Hepatocyte (in vitro differentiated cells): ENCODE data around the gene TAP1. TPM values are rescaled to one million over a fixed set of nuclear protein-coding genes. Genes with fewer than 3 reads are reported as not detected.

Source experiments
- DNase-seq: peaks from one replicate; pipeline ENCODE4 v3.0.0-alpha.2; 2016; ENCODE audit warnings: low spot score
- H2AFZ ChIP-seq: fragments of 200-600 bp; sonication (generic); 2 replicates; pipeline ENCODE4 v1.6.0; 2016; ENCODE audit warnings: antibody characterized with exemption, mild to moderate bottlenecking
- H3K27ac ChIP-seq: fragments of 200-600 bp; sonication (generic); 2 replicates; pipeline ENCODE4 v1.5.1; 2016; ENCODE audit warnings: mild to moderate bottlenecking
- H3K27me3 ChIP-seq: fragments of 200-600 bp; sonication (generic); 2 replicates; pipeline ENCODE4 v1.6.1; 2016
- H3K36me3 ChIP-seq: fragments of 200-600 bp; sonication (generic); replicated peaks from 2 replicates; pipeline ENCODE4 v1.5.1; 2016; ENCODE audit warnings: low read depth; ENCODE audit not compliant: insufficient read depth
- H3K4me1 ChIP-seq: fragments of 200-600 bp; sonication (generic); 2 replicates; pipeline ENCODE4 v1.5.1; 2016; ENCODE audit warnings: mild to moderate bottlenecking, moderate library complexity; ENCODE audit not compliant: insufficient read depth
- H3K4me2 ChIP-seq: fragments of 200-600 bp; sonication (generic); 2 replicates; pipeline ENCODE4 v1.6.0; 2016
- H3K4me3 ChIP-seq: fragments of 200-600 bp; sonication (generic); 2 replicates; pipeline ENCODE4 v1.5.1; 2016; ENCODE audit warnings: mild to moderate bottlenecking
- H3K79me2 ChIP-seq: fragments of 200-600 bp; sonication (generic); 2 replicates; pipeline ENCODE4 v1.6.0; 2017; ENCODE audit warnings: mild to moderate bottlenecking
- H3K9me2 ChIP-seq: fragments of 200-600 bp; sonication (generic); replicated peaks from 2 replicates; pipeline ENCODE4 v1.6.0; 2017; ENCODE audit warnings: mild to moderate bottlenecking; ENCODE audit not compliant: insufficient read depth
- H3K9me3 ChIP-seq: fragments of 200-600 bp; sonication (generic); 2 replicates; pipeline ENCODE4 v1.5.1; 2016; ENCODE audit warnings: low read depth, mild to moderate bottlenecking
- H4K20me1 ChIP-seq: fragments of 200-600 bp; sonication (generic); 2 replicates; pipeline ENCODE4 v1.6.0; 2016; ENCODE audit warnings: mild to moderate bottlenecking; ENCODE audit not compliant: insufficient read depth, poor library complexity, severe bottlenecking
- EZH2 ChIP-seq: fragments of 200-600 bp; sonication (generic); IDR thresholded peaks from 2 replicates; pipeline ENCODE4 v1.6.1; 2016; ENCODE audit warnings: antibody characterized with exemption, mild to moderate bottlenecking, borderline replicate concordance
- EZH2phosphoT487 ChIP-seq: fragments of 200-600 bp; sonication (generic); IDR thresholded peaks from one replicate; pipeline ENCODE4 v1.6.1; 2018; ENCODE audit warnings: antibody characterized with exemption, mild to moderate bottlenecking, low read depth, moderate library complexity; ENCODE audit not compliant: unreplicated experiment, severe bottlenecking
- WGBS: methylation state at CpG from one replicate; pipeline ENCODE4 v1.1.6; 2016; ENCODE audit warnings: low lambda C conversion rate; ENCODE audit errors: missing lambda C conversion rate; 5-methylcytosine and 5-hydroxymethylcytosine counted together
- polyA plus RNA-seq: library from polyadenylated mRNA; unstranded; fragments of >200 nt; fragmentation: Nextera tagmentation; extraction: Ambion mirVana; gene quantifications from 2 replicates; pipeline ENCODE4 v1.2.1, GENCODE V29; 2016
- total RNA-seq: library from RNA; depleted of rRNA; stranded (reverse); fragments of >200 nt; gene quantifications from 2 replicates; pipeline ENCODE4 v1.2.3, GENCODE V29; 2014
- TF ChIP-seq, protein P1 (sequence below): fragments of 200-600 bp; sonication (generic); IDR thresholded peaks from 2 replicates; pipeline ENCODE4 v1.5.1; 2016; ENCODE audit warnings: antibody characterized with exemption, mild to moderate bottlenecking; ENCODE audit not compliant: poor library complexity

TAP1 gene
- total and polyA plus RNA-seq, 2 experiments from 2014 or later = 14.1 to 15.2 TPM

DNA sequence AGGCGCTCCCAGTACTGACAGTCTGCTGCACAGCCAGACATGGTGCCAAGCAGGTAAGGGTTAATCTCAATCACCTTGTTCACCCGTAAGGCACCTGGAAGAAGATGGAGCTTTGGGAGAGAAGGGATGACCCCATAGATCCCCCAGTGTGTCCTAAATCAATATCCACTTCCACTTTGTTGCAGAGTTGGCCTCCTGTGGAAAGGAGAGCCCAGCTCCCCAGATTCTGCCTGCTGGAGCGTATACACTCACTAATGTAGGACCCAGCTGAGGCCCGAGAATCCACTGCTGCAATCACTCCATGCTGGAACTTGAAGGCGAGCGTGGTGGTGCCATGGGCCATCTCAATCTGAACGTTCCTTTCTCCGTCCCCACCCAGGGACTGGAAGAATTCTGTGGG is 10.8 kb downstream of the TAP1 start:
- Histone ChIP-seq H3K4me1 (peaks cover 3% of the 10 kb centered on the region), H3K36me3 (no peaks in the 10 kb centered on the region), H3K4me3 (no peak overlapping the region), H3K9me2 (no peaks in the 10 kb centered on the region), H3K79me2 (no peaks in the 10 kb centered on the region), H3K27ac (no peak overlapping the region), H3K9me3 (no peaks in the 10 kb centered on the region), H3K27me3 (no peaks in the 10 kb centered on the region), H4K20me1 (no peaks in the 10 kb centered on the region), H2AFZ (no peak overlapping the region), H3K4me2 (peak overlapping the region; percentile 91)
- WGBS = 90% methylated on average over 8 of the region's 8 CpGs
- no peak for TF ChIP-seq EZH2phosphoT487
- TF ChIP-seq EZH2 = no peak
- TF ChIP-seq, protein P1, sequence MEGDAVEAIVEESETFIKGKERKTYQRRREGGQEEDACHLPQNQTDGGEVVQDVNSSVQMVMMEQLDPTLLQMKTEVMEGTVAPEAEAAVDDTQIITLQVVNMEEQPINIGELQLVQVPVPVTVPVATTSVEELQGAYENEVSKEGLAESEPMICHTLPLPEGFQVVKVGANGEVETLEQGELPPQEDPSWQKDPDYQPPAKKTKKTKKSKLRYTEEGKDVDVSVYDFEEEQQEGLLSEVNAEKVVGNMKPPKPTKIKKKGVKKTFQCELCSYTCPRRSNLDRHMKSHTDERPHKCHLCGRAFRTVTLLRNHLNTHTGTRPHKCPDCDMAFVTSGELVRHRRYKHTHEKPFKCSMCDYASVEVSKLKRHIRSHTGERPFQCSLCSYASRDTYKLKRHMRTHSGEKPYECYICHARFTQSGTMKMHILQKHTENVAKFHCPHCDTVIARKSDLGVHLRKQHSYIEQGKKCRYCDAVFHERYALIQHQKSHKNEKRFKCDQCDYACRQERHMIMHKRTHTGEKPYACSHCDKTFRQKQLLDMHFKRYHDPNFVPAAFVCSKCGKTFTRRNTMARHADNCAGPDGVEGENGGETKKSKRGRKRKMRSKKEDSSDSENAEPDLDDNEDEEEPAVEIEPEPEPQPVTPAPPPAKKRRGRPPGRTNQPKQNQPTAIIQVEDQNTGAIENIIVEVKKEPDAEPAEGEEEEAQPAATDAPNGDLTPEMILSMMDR = no peak
- no peak for DNase-seq

DNA sequence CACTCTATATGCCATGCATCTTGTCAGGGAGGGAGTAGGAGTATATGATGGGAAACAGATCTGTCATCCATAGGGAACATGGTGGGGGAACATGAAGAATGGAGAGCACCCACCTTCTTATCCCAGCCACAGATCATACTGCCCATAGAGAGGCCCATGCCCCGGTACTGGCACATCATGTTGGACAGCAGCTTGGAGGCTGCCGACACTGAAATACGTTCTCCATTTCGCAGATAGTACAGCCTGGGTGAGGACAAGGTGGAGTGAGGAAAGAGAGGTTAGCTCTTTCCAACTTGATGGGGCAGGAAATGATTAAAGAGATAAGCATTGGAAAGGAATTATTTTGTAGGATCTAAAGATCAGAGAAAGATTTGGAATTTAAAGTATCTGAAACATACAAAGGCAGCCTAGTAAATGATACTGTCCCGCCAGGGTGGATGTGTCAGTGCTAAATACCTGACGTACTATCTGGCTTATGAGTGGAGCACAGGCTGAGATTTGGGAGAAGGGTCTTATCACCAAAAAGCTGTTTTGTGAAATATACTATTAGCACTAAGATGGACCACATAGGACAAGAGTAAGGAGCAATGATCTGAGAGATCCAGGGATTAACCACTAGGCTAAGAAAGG is 11.4 kb downstream of the TAP1 start:
- no peak overlapping the region for H3K27ac ChIP-seq
- DNase-seq = no peak
- no peak overlapping the region for H3K4me2 ChIP-seq
- H3K9me3 ChIP-seq = no peaks in the 10 kb centered on the region
- no peaks in the 10 kb centered on the region for H3K36me3 ChIP-seq
- no peaks in the 10 kb centered on the region for H4K20me1 ChIP-seq
- 95% methylated on average over 6 of the region's 6 CpGs for WGBS
- no peaks in the 10 kb centered on the region for H3K9me2 ChIP-seq
- no peaks in the 10 kb centered on the region for H3K79me2 ChIP-seq
- H3K4me3 ChIP-seq = no peak overlapping the region
- no peak overlapping the region for H2AFZ ChIP-seq
- H3K27me3 ChIP-seq = no peaks in the 10 kb centered on the region
- H3K4me1 ChIP-seq = peaks cover 7% of the 10 kb centered on the region
- TF ChIP-seq EZH2 = no peak
- TF ChIP-seq, protein P1 = no peak
- no peak for TF ChIP-seq EZH2phosphoT487

DNA sequence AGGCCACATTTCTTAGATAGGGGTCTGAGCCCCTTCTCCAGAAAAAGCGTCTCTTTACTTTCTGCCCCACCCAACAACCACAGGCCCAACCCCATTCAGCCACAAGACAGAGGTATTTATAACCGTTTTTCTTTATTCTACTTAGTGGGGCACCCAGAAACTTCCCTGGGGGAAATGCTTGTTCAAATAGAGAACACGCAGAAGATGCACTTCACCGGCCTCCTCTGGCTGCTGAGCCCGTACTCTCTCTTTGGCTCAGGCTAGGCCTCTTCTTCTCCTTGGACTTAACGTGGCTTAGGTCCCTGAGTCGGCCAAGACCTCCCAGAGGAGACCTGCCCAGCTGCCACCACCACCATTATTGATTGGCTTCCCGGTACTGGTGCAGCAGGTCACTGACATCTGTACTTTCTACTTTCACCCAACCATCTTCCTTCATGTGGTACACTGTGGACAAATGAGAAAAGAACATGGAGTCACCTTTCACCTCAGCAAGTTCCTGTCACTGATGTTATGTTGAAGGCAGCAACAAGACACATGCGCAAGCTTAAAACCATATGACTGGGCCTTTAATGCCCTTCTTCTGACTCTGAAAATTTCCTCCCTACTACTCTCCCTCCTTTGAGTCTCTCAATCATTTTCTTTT is 12.8 kb downstream of the TAP1 start:
- no peak for TF ChIP-seq EZH2
- TF ChIP-seq, protein P1 = no peak
- TF ChIP-seq EZH2phosphoT487 = no peak
- Histone ChIP-seq H3K4me3 (no peak overlapping the region), H3K27ac (no peak overlapping the region), H4K20me1 (no peaks in the 10 kb centered on the region), H3K9me2 (no peaks in the 10 kb centered on the region), H3K79me2 (no peaks in the 10 kb centered on the region), H3K4me1 (peaks cover 7% of the 10 kb centered on the region), H3K9me3 (no peaks in the 10 kb centered on the region), H3K27me3 (no peaks in the 10 kb centered on the region), H2AFZ (no peak overlapping the region), H3K4me2 (no peak overlapping the region), H3K36me3 (no peaks in the 10 kb centered on the region)
- no peak for DNase-seq
- WGBS = 85% methylated on average over 9 of the region's 9 CpGs
